Heart left ventricle (tissue), 13 donors: ENCODE results near the gene HSPA4.

Source experiments
- POLR2A ChIP-seq, 2 donors: fragments of 450-650 bp; IDR thresholded peaks; one replicate each; pipeline ENCODE4 v1.6.1; 2017; ENCODE audit warnings: antibody characterized with exemption in 2 of 2, mild to moderate bottlenecking in 2 of 2, moderate library complexity in 2 of 2
- TF ChIP-seq, protein P1 (sequence below), 12 donors: fragments of 200-600 bp; sonication (generic) in 4 of 12; IDR thresholded peaks; one replicate each; pipeline versions ENCODE4 v1.5.0 to v1.8.0; 2018 to 2022; ENCODE audit warnings: antibody characterized with exemption in 12 of 12, mild to moderate bottlenecking in 5 of 12
- donor health status: ischemic (EF 13 %, LVEDD 7.1; RV severe dilation, severe dysfunction).
- donor health status: DM: no; HTN: yes; CAD: no.
- donor health status: DM: no; HTN: no; CAD: no.
- donor health status: ischemic (EF 25% LVEDD 6.9; RV normal size, moderate dysfunction).
- donor health status: ischemic (EF 25% LVEDD 5.7; RV mildly dilated, moderate dysfunction).
- donor health status: ischemic (EF 35%, LVEDD 5.7; RV mildly dilated, moderate dysfunction).
- donor health status: nonischemic (EF 11% LVEDD 7.7; RV severe dilation, severe dysfunction).
- donor health status: DM: yes; HTN: yes; CAD: no.
- donor health status: PGD.
- donor health status: ischemic (EF 29% LVEDD 5.4; RV normal size, mild dysfunction).
- donor health status: nonischemic (EF 23%, LVEDD 6.1; RV moderate dilation, normal function).

DNA sequence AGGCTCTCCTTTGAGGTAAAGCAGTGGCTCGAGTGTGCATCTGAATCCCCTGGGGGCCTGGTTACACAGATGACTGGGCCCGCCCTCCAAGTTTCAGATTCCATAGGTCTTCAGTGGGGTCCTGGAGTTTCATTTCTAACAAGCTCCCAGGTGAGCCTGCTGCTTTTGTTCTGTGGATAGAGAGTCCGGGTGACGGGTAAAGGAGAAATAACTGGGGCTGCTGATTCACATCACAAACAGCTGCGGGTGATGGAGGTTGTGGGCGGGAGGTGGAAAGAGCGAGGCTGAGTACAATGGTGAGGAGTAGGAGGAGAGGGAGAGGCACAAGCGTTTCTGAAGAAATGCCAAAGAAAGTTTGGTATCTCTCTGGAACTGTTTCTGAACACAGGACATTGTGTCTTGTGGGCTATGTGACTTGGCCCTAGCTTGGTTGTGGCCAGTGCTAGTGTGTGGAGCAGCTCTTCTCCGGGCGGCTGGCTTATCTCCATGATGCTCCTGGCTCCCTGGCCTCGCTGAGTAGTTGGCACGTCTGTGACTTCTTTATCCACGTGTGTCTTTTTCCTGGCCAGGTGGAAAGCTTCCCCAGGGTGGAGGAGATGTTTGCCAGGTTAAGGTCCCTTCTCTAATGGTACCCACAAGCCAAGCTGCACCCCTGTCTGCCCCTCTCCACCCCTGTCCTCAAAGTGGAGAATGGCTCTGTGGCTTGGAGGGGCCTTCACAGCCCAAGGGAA lies 61.7 kb downstream of the HSPA4 start:
- TF ChIP-seq, protein P1, sequence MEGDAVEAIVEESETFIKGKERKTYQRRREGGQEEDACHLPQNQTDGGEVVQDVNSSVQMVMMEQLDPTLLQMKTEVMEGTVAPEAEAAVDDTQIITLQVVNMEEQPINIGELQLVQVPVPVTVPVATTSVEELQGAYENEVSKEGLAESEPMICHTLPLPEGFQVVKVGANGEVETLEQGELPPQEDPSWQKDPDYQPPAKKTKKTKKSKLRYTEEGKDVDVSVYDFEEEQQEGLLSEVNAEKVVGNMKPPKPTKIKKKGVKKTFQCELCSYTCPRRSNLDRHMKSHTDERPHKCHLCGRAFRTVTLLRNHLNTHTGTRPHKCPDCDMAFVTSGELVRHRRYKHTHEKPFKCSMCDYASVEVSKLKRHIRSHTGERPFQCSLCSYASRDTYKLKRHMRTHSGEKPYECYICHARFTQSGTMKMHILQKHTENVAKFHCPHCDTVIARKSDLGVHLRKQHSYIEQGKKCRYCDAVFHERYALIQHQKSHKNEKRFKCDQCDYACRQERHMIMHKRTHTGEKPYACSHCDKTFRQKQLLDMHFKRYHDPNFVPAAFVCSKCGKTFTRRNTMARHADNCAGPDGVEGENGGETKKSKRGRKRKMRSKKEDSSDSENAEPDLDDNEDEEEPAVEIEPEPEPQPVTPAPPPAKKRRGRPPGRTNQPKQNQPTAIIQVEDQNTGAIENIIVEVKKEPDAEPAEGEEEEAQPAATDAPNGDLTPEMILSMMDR (IDR thresholded peaks at IDR 0.05): no peak
- no peak for TF ChIP-seq POLR2A (IDR thresholded peaks at IDR 0.05)
